RWPE1 (cell line): ENCODE results near the gene NDUFAF3.
A peak's percentile ranks its signal among the peaks of the same experiment; 100 is the strongest.

Source experiments
- CTCF ChIA-PET: fragments of 350-600 bp; sonication (Branson Sonifier 250); formaldehyde crosslinking; extraction: SDS; loops from one replicate; lab custom pipeline; 2021; lab: Yijun Ruan, JAX
- POLR2A ChIA-PET: fragments of 400-600 bp; formaldehyde crosslinking; extraction: SDS; loops from one replicate; lab custom pipeline; 2020; ENCODE audit warnings: antibody characterized with exemption; ENCODE audit not compliant: low non-redundant PET; lab: Yijun Ruan, JAX
- DNase-seq: peaks from one replicate; pipeline ENCODE4 v3.0.0; 2012; ENCODE audit warnings: low spot score
- H3K27ac ChIP-seq: fragments of 450-650 bp; 2 replicates; pipeline ENCODE4 v1.5.1; 2017
- CTCF ChIP-seq: fragments of 450-650 bp; conservative IDR thresholded peaks from 2 replicates; pipeline ENCODE4 v1.5.1; 2017; ENCODE audit warnings: low read depth, mild to moderate bottlenecking

NDUFAF3 gene

GRCh38 chr3:48990636-48991469, 31.1 kb upstream of the NDUFAF3 start:
- ChIA-PET CTCF (no interaction called here), POLR2A (no interaction called here)
- TF ChIP-seq CTCF = no peak
- no peak for DNase-seq
- H3K27ac ChIP-seq = peak overlapping the region; percentile 94

DNA sequence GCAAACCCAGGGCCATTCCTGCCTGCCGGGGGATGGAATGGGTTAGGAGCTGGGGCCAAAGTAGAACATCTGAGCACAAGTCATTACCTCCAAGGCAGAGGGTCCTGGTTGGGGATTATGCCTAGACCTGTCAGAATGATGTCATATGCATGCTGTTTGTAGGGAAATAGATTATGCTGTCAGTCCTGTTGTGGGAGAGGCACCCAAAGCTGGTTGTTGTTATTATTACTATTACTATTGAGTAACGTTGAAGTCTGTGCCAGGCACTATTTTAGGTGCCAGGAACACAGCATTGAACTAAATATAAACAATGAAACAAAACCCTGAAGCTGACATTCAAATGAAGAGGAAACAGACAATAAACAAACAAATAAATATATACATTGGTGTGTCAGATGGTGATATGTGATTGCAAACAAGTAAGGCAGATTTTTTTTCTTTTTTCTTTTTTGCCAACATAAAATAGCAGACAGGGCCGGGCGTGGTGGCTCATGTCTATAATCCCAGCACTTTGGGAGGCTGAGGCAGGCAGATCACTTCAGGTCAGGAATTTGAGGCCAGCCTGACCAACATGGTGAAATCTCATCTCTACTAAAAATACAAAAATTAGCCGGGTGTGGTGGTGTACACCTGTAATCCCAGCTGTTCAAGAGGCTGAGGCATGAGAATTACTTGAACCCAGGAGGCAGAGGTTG, 29.9 kb upstream of the NDUFAF3 start:
- H3K27ac ChIP-seq = peak overlapping the region; percentile 94
- CTCF ChIA-PET = no interaction called here
- no peak for DNase-seq
- POLR2A ChIA-PET = no interaction called here
- no peak for TF ChIP-seq CTCF

DNA sequence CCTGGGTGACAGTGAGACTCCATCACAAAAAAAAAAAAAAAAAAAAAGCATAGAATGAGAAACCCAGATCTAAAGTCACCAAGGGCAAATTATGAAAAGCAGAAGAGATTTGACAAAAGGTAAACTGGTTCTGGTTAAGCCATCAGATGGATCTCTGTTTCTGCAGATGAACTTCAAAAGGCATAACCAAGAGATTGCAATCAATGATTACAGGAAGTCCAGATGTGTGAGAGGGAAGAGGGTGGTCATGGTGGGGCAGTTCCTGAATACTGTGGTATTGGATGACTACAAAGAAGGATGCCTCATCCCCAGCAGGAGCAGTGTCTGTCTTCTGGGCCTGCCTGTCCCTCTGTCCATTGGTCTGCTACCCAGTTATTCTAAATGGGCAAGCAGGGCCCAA, 28.1 kb upstream of the NDUFAF3 start:
- POLR2A ChIA-PET = no interaction called here

GRCh38 chr3:48996640-48997039, 25.3 kb upstream of the NDUFAF3 start:
- ChIA-PET CTCF (no interaction called here), POLR2A (no interaction called here)
- TF ChIP-seq CTCF = no peak
- no peak for DNase-seq
- H3K27ac ChIP-seq = 0 out of 2 replicates have a peak overlapping the region, but pooled peaks have one; percentile 21

More for the DNA sequence above, 28.1 kb upstream of the NDUFAF3 start:
- no peak overlapping the region for H3K27ac ChIP-seq
- no peak for DNase-seq
- CTCF ChIA-PET = no interaction called here
- no peak for TF ChIP-seq CTCF

DNA sequence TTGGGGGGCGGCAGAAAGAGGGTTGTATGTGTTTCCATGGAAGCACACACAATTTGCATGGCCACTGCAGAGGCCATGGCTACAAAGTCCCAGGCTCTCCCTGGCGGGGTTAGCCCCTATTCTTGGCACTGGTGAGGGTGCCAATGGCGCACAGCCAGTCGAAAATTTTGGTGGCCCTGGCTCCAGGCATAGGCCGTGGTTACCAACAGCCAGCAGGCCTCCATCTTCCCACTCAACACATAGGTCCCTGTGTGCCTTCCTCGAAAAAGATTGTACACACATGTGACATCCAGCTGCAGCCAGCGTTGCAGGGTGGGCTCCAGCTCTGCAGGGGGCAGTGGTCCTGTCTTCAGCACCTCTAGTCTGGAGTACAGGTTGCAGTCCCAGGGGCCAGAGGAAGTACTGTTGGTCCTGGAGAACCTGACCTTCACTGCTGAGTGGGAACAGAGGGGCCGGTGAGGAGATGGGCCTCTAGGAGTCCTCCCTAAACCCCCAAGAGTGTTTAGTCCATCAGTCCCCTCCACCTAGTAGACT, 24.8 kb upstream of the NDUFAF3 start:
- DNase-seq = no peak
- CTCF ChIA-PET = interaction anchor here (0.6 kb wide), 1 partner anchor 9 kb away, joined by 6 read pairs; no protein-coding TSS in a partner anchor
- no peak for TF ChIP-seq CTCF
- POLR2A ChIA-PET = no interaction called here
- H3K27ac ChIP-seq = peak overlapping the region; percentile 21
